Heart left ventricle (tissue), 16 donors: ENCODE data around the gene TTLL9. TPM values are rescaled to one million over a fixed set of nuclear protein-coding genes. Genes with fewer than 3 reads are reported as not detected.

Experiments used
- ATAC-seq, 4 donors: fragments of 200-7000 bp; cut with Tn5 transposase; one replicate each; pipeline ENCODE4 v1.9.1; 2020 to 2022; ENCODE audit warnings: moderate library complexity in 4 of 4, mild to moderate bottlenecking in 3 of 4, moderate number of reproducible peaks in 1 of 4
- DNase-seq, 5 donors: peaks; one replicate each; pipeline ENCODE4 v3.0.0-alpha.2; 2020
- H3K27ac ChIP-seq, 12 donors: fragments of 200-600 bp; sonication (generic) in 4 of 12; one replicate each; pipeline versions ENCODE4 v1.5.0 to v1.8.0; 2016 to 2022; ENCODE audit warnings: mild to moderate bottlenecking in 2 of 12
- H3K27me3 ChIP-seq, 9 donors: fragments of 200-600 bp; sonication (generic) in 2 of 9; one replicate each; pipeline versions ENCODE4 v1.5.1 to v1.8.0; 2016 to 2022; ENCODE audit warnings: mild to moderate bottlenecking in 3 of 9
- H3K36me3 ChIP-seq, 9 donors: fragments of 200-600 bp; sonication (generic) in 2 of 9; one replicate each; pipeline versions ENCODE4 v1.5.0 to v1.8.0; 2018 to 2022; ENCODE audit warnings: mild to moderate bottlenecking in 2 of 9
- H3K4me1 ChIP-seq, 12 donors: fragments of 200-600 bp; sonication (generic) in 4 of 12; one replicate each; pipeline versions ENCODE4 v1.5.0 to v1.8.0; 2016 to 2022; ENCODE audit warnings: mild to moderate bottlenecking in 3 of 12
- H3K4me3 ChIP-seq, 12 donors: fragments of 200-600 bp; sonication (generic) in 4 of 12; one replicate each; pipeline versions ENCODE4 v1.5.0 to v1.8.0; 2017 to 2022; ENCODE audit warnings: mild to moderate bottlenecking in 9 of 12, moderate library complexity in 4 of 12
- H3K9me3 ChIP-seq, 12 donors: fragments of 200-600 bp; sonication (generic) in 4 of 12; one replicate each; pipeline versions ENCODE4 v1.5.0 to v1.8.0; 2016 to 2022; ENCODE audit warnings: mild to moderate bottlenecking in 1 of 12
- POLR2A ChIP-seq, 2 donors: fragments of 450-650 bp; IDR thresholded peaks; one replicate each; pipeline ENCODE4 v1.6.1; 2017; ENCODE audit warnings: antibody characterized with exemption in 2 of 2, mild to moderate bottlenecking in 2 of 2, moderate library complexity in 2 of 2
- WGBS, 4 donors: extraction: QIAGEN DNeasy Blood & Tissue Kit in 2 of 4; methylation state at CpG; one replicate each; pipeline versions ENCODE4 v1.1.5 to v1.1.7; 2013 to 2018; 5-methylcytosine and 5-hydroxymethylcytosine counted together
- intact Hi-C, 10 donors: fragments of 100-400 bp; cut with DNase I; formaldehyde crosslinking; loops; one replicate each; pipeline versions ENCODE4 v1.11.1 to v1.14.2; 2022
- polyA plus RNA-seq, 2 donors: library from polyadenylated mRNA; stranded (reverse); fragments of 200-250 nt; gene quantifications; one replicate each; pipeline ENCODE4 v1.2.3, GENCODE V29; 2013
- total RNA-seq, 9 donors: library from RNA; depleted of rRNA in 2 of 9; stranded (reverse); fragments of >200 nt in 2 of 9; fragmentation: NEBNext Ultra II Directional in 3 of 9; extraction: Animal tissue kit (Norgen Biotek cat#: 25700) in 3 of 9; gene quantifications; one replicate each; pipeline versions ENCODE4 v1.1.0 to v1.2.4, GENCODE V29; 2016 to 2023
- TF ChIP-seq, protein P1 (sequence below), 12 donors: fragments of 200-600 bp; sonication (generic) in 4 of 12; IDR thresholded peaks; one replicate each; pipeline versions ENCODE4 v1.5.0 to v1.8.0; 2018 to 2022; ENCODE audit warnings: antibody characterized with exemption in 12 of 12, mild to moderate bottlenecking in 5 of 12
- donor health status: ischemic (EF 13 %, LVEDD 7.1; RV severe dilation, severe dysfunction).
- donor health status: healthy with polysubstance abuse.
- donor health status: DM: no; HTN: yes; CAD: no.
- donor health status: DM: no; HTN: no; CAD: no.
- donor health status: ischemic (EF 25% LVEDD 6.9; RV normal size, moderate dysfunction).
- donor health status: ischemic (EF 25% LVEDD 5.7; RV mildly dilated, moderate dysfunction).
- donor health status: healthy.
- donor health status: DM: yes; HTN: yes; CAD: no.
- donor health status: ischemic (EF 35%, LVEDD 5.7; RV mildly dilated, moderate dysfunction).
- donor health status: nonischemic (EF 11% LVEDD 7.7; RV severe dilation, severe dysfunction).
- donor health status: DM: yes; HTN: yes; CAD: no.
- donor health status: PGD.
- donor health status: ischemic (EF 29% LVEDD 5.4; RV normal size, mild dysfunction).
- donor health status: nonischemic (EF 23%, LVEDD 6.1; RV moderate dilation, normal function).

Gene TTLL9
- total and polyA plus RNA-seq, 11 donors, result not detected

DNA sequence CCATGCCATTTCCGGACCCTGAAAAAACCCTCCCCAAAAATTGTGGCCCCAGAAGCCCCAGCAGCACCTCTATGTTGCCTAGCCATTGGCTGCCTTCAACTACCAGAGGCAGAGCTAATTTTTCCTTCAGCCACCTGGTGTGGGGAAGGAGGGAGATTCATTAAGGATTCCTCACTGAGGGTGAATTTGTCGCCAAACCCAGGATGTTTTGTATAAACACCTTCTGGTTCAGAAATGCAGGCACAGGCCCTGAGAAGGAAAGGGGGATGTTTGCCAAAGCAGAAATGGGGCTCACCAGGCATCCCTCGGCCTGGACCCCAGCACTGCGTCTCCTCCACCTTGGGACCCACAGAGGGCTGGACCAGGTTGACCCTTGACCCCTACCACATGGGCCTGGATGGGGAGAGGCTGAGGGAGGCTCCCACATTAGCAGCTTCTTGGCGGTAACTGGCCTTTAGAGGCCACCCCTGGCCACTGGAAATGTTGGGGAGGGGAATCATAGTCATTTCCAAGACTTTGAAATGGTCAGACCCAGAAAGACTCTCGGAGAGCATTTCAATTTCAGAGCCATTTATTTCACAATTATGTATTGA, 83.2 kb downstream of the TTLL9 start:
- H3K4me3 ChIP-seq, result no peak overlapping the region
- H3K4me1 ChIP-seq, result peaks cover 0 to 20% (median 15%) of the 10 kb centered on the region in 12 donors
- ATAC-seq (no peak), DNase-seq (no peak)
- peaks cover 0 to 13% (median 0%) of the 10 kb centered on the region in 9 donors for H3K27me3 ChIP-seq
- intact Hi-C loops, result loop anchor here in 8 of 10 donors (2.0 to 10.0 kb wide), 10 partner anchors 79 to 131 kb away; partner anchors contain the start of genes DUSP15 (in 1 of the 8) and TTLL9 (in 1 of the 8)
- no peak overlapping the region for H3K27ac ChIP-seq
- no peaks in the 10 kb centered on the region for H3K9me3 ChIP-seq
- TF ChIP-seq POLR2A (IDR thresholded peaks at IDR 0.05), result no peak
- TF ChIP-seq, protein P1, sequence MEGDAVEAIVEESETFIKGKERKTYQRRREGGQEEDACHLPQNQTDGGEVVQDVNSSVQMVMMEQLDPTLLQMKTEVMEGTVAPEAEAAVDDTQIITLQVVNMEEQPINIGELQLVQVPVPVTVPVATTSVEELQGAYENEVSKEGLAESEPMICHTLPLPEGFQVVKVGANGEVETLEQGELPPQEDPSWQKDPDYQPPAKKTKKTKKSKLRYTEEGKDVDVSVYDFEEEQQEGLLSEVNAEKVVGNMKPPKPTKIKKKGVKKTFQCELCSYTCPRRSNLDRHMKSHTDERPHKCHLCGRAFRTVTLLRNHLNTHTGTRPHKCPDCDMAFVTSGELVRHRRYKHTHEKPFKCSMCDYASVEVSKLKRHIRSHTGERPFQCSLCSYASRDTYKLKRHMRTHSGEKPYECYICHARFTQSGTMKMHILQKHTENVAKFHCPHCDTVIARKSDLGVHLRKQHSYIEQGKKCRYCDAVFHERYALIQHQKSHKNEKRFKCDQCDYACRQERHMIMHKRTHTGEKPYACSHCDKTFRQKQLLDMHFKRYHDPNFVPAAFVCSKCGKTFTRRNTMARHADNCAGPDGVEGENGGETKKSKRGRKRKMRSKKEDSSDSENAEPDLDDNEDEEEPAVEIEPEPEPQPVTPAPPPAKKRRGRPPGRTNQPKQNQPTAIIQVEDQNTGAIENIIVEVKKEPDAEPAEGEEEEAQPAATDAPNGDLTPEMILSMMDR (IDR thresholded peaks at IDR 0.05), result no peak
- peaks cover 0 to 14% (median 11%) of the 10 kb centered on the region in 9 donors for H3K36me3 ChIP-seq
- WGBS, 4 donors, result 88 to 93% (median 89%) methylated on average over 6 of the region's 6 CpGs

DNA sequence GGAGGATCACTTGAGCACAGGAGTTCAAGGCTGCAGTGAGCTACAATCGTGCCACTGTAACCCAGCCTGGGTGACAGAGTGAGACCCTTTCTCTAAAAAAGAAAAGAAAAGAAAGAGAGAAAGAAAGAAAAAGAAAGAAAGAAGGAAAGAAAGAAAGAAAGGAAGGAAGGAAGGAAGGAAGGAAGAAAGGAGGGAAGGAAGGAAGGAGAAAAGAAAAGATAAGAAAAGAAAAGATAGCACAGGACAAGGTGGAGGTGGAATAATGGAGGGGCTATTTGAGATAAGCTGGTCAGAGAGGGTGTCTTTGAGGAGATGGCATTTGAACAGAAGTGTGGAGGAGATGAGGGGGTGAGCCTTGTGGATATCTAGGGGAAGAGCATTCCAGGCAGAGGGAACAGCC, 84.1 kb downstream of the TTLL9 start:
- Histone ChIP-seq H3K27ac (no peak overlapping the region), H3K36me3 (peaks cover 0 to 7% (median 4%) of the 10 kb centered on the region in 9 donors), H3K4me3 (no peak overlapping the region), H3K4me1 (peaks cover 0 to 20% (median 15%) of the 10 kb centered on the region in 12 donors), H3K9me3 (no peaks in the 10 kb centered on the region), H3K27me3 (peaks cover 0 to 13% (median 0%) of the 10 kb centered on the region in 9 donors)
- no peak for TF ChIP-seq POLR2A (IDR thresholded peaks at IDR 0.05)
- TF ChIP-seq, protein P1 (IDR thresholded peaks at IDR 0.05), result no peak
- DNase-seq (no peak), ATAC-seq (no peak)
- 63 to 79% (median 75%) methylated on average over 1 of the region's 1 CpG for WGBS, 4 donors
- intact Hi-C loops, result loop anchor here in 7 of 10 donors (2.0 to 10.0 kb wide), 7 partner anchors 78 to 132 kb away; partner anchors contain the start of genes DUSP15 (in 1 of the 7) and TTLL9 (in 1 of the 7)

DNA sequence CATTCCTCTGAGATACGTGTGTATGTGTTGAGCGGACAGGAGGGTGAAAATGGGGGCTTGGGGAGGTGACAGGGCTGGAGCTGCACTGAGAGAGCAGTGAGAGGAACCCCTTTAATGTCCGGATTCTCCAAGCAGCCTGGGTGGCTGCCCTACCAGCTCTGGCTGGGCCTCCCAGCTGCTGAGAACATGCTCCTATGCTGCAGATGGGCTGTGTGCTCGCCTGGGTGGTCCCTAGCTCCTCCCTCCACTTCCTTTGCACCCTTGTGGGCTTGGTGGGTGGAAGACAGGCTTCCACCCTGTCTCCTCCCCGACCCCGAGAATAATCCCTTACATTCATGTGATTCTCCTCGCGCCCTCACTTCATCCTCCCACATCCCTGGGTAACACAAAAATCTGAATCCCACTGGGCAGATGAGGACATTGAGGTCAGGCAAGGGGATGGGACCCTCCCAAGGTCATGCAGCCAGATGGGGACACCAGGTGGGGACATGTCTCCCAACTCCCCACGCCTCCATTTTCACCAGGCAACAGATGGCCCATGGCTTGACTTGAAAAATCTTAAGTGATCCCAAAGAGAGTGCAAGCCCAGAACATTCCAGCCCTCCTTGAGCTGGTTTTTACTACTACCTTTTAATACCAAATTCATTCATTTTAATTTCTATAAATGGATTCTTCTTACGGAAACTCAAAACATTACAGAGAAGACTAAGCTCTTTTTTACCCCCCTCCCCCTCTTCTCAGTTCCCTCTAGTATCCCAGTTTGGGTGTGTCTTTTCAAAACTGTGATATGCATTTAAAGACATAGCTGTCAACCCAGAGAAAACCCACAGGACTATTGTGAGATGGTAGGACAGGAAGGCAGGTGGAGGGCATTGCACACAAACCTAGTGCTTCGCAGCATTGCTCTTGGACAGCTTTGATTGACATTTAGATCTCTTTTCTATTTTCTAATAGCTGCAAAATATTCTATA, 86.4 kb downstream of the TTLL9 start:
- ATAC-seq, result no peak
- H3K36me3 ChIP-seq, result no peaks in the 10 kb centered on the region
- 40 to 50% (median 43%) methylated on average over 11 of the region's 11 CpGs for WGBS, 4 donors
- DNase-seq, result no peak
- intact Hi-C loops, result loop anchor here in 2 of 10 donors (10.0 kb wide), 2 partner anchors 78 to 132 kb away; no protein-coding TSS in a partner anchor
- H3K27me3 ChIP-seq, result peaks cover 0 to 15% (median 0%) of the 10 kb centered on the region in 9 donors
- peaks cover 0 to 4% (median 0%) of the 10 kb centered on the region in 12 donors for H3K4me1 ChIP-seq
- H3K4me3 ChIP-seq, result no peak overlapping the region
- H3K9me3 ChIP-seq, result no peaks in the 10 kb centered on the region
- no peak overlapping the region for H3K27ac ChIP-seq
- TF ChIP-seq, protein P1 (IDR thresholded peaks at IDR 0.05), result no peak

DNA sequence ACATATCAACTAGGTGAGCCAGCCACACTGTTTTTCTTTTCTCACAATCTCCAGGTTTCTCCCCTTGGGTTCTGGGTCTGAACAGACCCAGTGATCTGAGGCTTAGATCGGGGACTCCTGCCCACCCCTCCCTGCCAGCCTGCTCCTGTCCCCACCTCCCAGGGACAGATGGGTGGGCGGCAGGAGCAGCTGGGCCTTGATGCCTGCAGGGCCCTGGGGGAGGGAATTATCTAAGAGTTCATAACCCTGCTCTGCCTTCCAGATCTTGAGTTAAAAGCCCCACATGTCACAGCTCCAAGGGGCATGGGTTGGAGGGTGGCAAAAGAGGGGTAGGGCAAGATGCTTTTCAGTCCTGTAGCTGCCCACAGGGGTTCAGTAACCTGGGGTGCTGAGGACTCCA, 92.3 kb downstream of the TTLL9 start:
- DNase-seq, result no peak
- Histone ChIP-seq H3K27ac (no peak overlapping the region), H3K27me3 (peaks cover 15 to 48% (median 21%) of the 10 kb centered on the region in 9 donors), H3K9me3 (no peaks in the 10 kb centered on the region), H3K4me1 (peaks cover 0 to 2% (median 0%) of the 10 kb centered on the region in 12 donors), H3K36me3 (no peaks in the 10 kb centered on the region), H3K4me3 (no peak overlapping the region)
- intact Hi-C loops, result no loop called here
- no peak for ATAC-seq
- 7 to 42% (median 28%) methylated on average over 2 of the region's 2 CpGs for WGBS, 4 donors
- TF ChIP-seq POLR2A (IDR thresholded peaks at IDR 0.05), result no peak
- TF ChIP-seq, protein P1 (IDR thresholded peaks at IDR 0.05), result no peak
